ENCODE data around the gene ACVR1B.

DNA sequence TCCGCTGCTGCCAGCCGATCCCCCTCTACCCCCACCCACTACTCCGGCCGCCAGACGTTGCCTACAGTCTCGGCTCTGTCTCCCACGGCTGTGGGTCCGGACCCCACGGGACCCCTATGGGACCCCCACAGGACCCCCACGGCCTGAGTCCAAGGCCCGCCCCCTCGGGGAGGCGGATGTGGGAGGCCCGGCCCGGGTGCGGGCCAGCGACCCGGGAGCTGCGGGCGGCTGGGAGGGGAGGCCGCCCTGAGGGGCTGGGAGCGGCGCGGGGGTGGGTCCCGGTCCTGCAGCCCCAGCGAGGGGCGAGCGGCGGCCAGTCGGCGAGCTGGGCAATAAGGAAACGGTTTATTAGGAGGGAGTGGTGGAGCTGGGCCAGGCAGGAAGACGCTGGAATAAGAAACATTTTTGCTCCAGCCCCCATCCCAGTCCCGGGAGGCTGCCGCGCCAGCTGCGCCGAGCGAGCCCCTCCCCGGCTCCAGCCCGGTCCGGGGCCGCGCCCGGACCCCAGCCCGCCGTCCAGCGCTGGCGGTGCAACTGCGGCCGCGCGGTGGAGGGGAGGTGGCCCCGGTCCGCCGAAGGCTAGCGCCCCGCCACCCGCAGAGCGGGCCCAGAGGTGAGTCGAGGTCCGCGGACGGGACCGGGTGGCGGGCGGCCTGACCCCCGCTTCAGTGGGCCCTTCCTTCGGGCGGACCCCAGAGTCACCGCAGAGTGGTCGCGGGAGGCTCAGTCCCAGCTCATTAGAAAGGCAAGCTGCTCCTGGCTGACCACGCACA lies 44.2 kb upstream of the ACVR1B start, which contains the start of gene ACVRL1:
- TF ChIP-seq, protein P1, sequence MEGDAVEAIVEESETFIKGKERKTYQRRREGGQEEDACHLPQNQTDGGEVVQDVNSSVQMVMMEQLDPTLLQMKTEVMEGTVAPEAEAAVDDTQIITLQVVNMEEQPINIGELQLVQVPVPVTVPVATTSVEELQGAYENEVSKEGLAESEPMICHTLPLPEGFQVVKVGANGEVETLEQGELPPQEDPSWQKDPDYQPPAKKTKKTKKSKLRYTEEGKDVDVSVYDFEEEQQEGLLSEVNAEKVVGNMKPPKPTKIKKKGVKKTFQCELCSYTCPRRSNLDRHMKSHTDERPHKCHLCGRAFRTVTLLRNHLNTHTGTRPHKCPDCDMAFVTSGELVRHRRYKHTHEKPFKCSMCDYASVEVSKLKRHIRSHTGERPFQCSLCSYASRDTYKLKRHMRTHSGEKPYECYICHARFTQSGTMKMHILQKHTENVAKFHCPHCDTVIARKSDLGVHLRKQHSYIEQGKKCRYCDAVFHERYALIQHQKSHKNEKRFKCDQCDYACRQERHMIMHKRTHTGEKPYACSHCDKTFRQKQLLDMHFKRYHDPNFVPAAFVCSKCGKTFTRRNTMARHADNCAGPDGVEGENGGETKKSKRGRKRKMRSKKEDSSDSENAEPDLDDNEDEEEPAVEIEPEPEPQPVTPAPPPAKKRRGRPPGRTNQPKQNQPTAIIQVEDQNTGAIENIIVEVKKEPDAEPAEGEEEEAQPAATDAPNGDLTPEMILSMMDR (IDR thresholded peaks at IDR 0.05; ENCODE audit: low read depth, low read length, missing input control): no peak
- no peak for TF ChIP-seq JUND (IDR thresholded peaks at IDR 0.05)

All from liver (tissue), 3 donors.